WTC11 (cell line): ENCODE results near the gene BLOC1S3. TPM values are rescaled to one million over a fixed set of nuclear protein-coding genes. Genes with fewer than 3 reads are reported as not detected.

ENCODE experiments used
- ATAC-seq: fragments of 200-7000 bp; cut with Tn5 transposase; 2 replicates; pipeline ENCODE4 v1.10.0; 2021; ENCODE audit warnings: mild to moderate bottlenecking, moderate library complexity
- CTCF ChIA-PET: fragments of 300-600 bp; sonication (Branson Sonifier 250); formaldehyde crosslinking; loops from one replicate; lab custom pipeline; 2021; ENCODE audit warnings: antibody characterized with exemption; lab: Charles Lee
- POLR2A ChIA-PET: fragments of 350-600 bp; sonication (Branson Sonifier 250); formaldehyde crosslinking; loops from one replicate; lab custom pipeline; 2021; ENCODE audit warnings: antibody characterized with exemption; lab: Charles Lee
- DNase-seq: peaks from one replicate; pipeline ENCODE4 v3.0.0; 2021; ENCODE audit warnings: low spot score
- H3K27ac Mint-ChIP-seq: 2 replicates; pipeline ENCODE4 v1.8.0; 2021; ENCODE audit warnings: mixed read lengths
- H3K27me3 Mint-ChIP-seq: 2 replicates; pipeline ENCODE4 v1.8.0; 2021; ENCODE audit warnings: low read depth, mild to moderate bottlenecking, moderate library complexity, mixed read lengths
- H3K36me3 Mint-ChIP-seq: 2 replicates; pipeline ENCODE4 v1.8.0; 2021; ENCODE audit warnings: mixed read lengths
- H3K4me1 Mint-ChIP-seq: 2 replicates; pipeline ENCODE4 v1.8.0; 2022; ENCODE audit warnings: mixed read lengths
- H3K4me3 Mint-ChIP-seq: 2 replicates; pipeline ENCODE4 v1.8.0; 2021; ENCODE audit warnings: mild to moderate bottlenecking, moderate library complexity, mixed read lengths
- H3K9me3 Mint-ChIP-seq: 2 replicates; pipeline ENCODE4 v1.8.0; 2021; ENCODE audit warnings: mixed read lengths
- ATF1 ChIP-seq: sonication (generic); formaldehyde crosslinking; IDR thresholded peaks from 2 replicates; pipeline ENCODE4 v1.8.1; 2023; ENCODE audit warnings: mild to moderate bottlenecking, moderate library complexity, missing genetic modification reagents
- GTF2I ChIP-seq: fragments of 250-450 bp; sonication (Bioruptor Pico); conservative IDR thresholded peaks from 2 replicates; pipeline ENCODE4 v1.4.0; 2021; ENCODE audit warnings: mild to moderate bottlenecking
- HMGA2 ChIP-seq: fragments of 250-450 bp; sonication (Bioruptor Pico); IDR thresholded peaks from 2 replicates; pipeline ENCODE4 v1.4.0; 2021; ENCODE audit warnings: mild to moderate bottlenecking, moderate library complexity
- NFATC4 ChIP-seq: fragments of 250-450 bp; sonication (Bioruptor Pico); IDR thresholded peaks from 2 replicates; pipeline ENCODE4 v1.9.0; 2021; ENCODE audit warnings: mild to moderate bottlenecking
- PRRX2 ChIP-seq: fragments of 250-450 bp; sonication (Bioruptor Pico); IDR thresholded peaks from 2 replicates; pipeline ENCODE4 v1.8.0; 2021; ENCODE audit warnings: mild to moderate bottlenecking
- SMAD3 ChIP-seq: sonication (generic); formaldehyde crosslinking; IDR thresholded peaks from 2 replicates; pipeline ENCODE4 v1.8.0; 2022; ENCODE audit warnings: missing genetic modification reagents, mild to moderate bottlenecking, borderline replicate concordance
- TCF7 ChIP-seq: sonication (generic); formaldehyde crosslinking; IDR thresholded peaks from 2 replicates; pipeline ENCODE4 v1.8.0; 2022; ENCODE audit warnings: mild to moderate bottlenecking, low read depth, missing genetic modification reagents, moderate library complexity
- ZNF232 ChIP-seq: sonication (generic); formaldehyde crosslinking; IDR thresholded peaks from 2 replicates; pipeline ENCODE4 v1.8.0; 2022; ENCODE audit warnings: mild to moderate bottlenecking, missing genetic modification reagents
- total RNA-seq: library from RNA; stranded (reverse); gene quantifications from 3 replicates; pipeline ENCODE4 v1.2.3, GENCODE V29; 2021
- TF ChIP-seq, protein P1 (sequence below): sonication (generic); formaldehyde crosslinking; conservative IDR thresholded peaks from 2 replicates; pipeline ENCODE4 v1.8.1; 2022; ENCODE audit warnings: mild to moderate bottlenecking, missing genetic modification reagents
- TF ChIP-seq, protein P2 (sequence below): sonication (generic); formaldehyde crosslinking; IDR thresholded peaks from 2 replicates; pipeline ENCODE4 v1.8.1; 2023; ENCODE audit warnings: mild to moderate bottlenecking, missing genetic modification reagents, moderate library complexity
- TF ChIP-seq, protein P3 (sequence below): sonication (generic); formaldehyde crosslinking; IDR thresholded peaks from 2 replicates; pipeline ENCODE4 v1.8.1; 2022; ENCODE audit warnings: low read depth, mild to moderate bottlenecking, moderate library complexity, missing genetic modification reagents, borderline replicate concordance
- TF ChIP-seq, protein P4 (sequence below): sonication (generic); formaldehyde crosslinking; IDR thresholded peaks from 2 replicates; pipeline ENCODE4 v1.8.1; 2022; ENCODE audit warnings: missing genetic modification reagents, borderline replicate concordance
- TF ChIP-seq, protein P5 (sequence below): sonication (generic); formaldehyde crosslinking; IDR thresholded peaks from 2 replicates; pipeline ENCODE4 v1.8.0; 2022; ENCODE audit warnings: missing genetic modification reagents
- TF ChIP-seq, protein P6 (sequence below): fragments of 250-450 bp; sonication (Bioruptor Pico); IDR thresholded peaks from 2 replicates; pipeline ENCODE4 v1.8.0; 2021; ENCODE audit warnings: mild to moderate bottlenecking
- TF ChIP-seq, protein P7 (sequence below): sonication (generic); formaldehyde crosslinking; IDR thresholded peaks from 2 replicates; pipeline ENCODE4 v1.8.1; 2023; ENCODE audit warnings: mild to moderate bottlenecking, missing genetic modification reagents, moderate library complexity
- TF ChIP-seq, protein P8 (sequence below): sonication (generic); formaldehyde crosslinking; IDR thresholded peaks from 2 replicates; pipeline ENCODE4 v1.8.0; 2022; ENCODE audit warnings: mild to moderate bottlenecking, missing genetic modification reagents
- TF ChIP-seq, protein P9 (sequence below): sonication (generic); formaldehyde crosslinking; IDR thresholded peaks from 2 replicates; pipeline ENCODE4 v1.8.1; 2022; ENCODE audit warnings: mild to moderate bottlenecking, moderate library complexity, missing genetic modification reagents

BLOC1S3 gene
- total RNA-seq, 1 experiment from 2014 or later = 10.0 TPM

DNA sequence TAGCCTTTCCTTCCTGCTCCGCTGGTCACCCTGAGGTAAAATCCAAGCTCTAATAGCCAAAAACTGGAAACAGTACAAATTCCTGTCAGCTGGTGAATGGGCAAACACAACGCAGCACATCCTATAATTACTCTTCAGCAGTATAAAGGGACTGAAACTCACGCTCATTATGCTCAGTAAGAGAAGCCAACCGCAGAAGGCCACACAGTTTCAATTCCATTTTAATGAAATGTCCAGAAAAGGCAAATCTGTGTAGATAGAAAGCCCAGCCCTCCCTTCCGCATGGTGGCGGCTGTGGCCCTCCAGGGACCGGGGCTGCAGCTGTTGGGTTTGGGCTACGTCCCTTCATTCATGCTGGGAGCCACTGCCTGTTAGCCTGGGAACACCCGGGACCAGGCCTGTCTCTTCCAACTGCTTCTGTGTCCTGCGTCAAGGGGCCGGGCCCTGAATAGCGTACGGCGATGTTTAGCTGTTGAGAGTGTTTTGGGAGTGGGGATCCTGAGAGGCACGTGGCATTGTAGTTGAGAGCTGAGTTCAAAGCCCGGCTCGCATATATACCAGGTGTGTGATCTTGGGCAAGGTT, 41.3 kb upstream of the BLOC1S3 start:
- ChIA-PET POLR2A (interaction anchor here (0.6 kb wide), 1 partner anchor 10 kb away, joined by 3 read pairs; no protein-coding TSS in a partner anchor), CTCF (interaction anchor here (1.0 to 4.0 kb wide), 10 partner anchors 9 to 148 kb away, joined by 3 to 19 read pairs (median 4); no protein-coding TSS in a partner anchor)
- no peak for TF ChIP-seq ZNF232 (CRISPR knock-in tag)
- TF ChIP-seq, protein P1, sequence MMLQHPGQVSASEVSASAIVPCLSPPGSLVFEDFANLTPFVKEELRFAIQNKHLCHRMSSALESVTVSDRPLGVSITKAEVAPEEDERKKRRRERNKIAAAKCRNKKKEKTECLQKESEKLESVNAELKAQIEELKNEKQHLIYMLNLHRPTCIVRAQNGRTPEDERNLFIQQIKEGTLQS (CRISPR knock-in tag) = no peak
- TF ChIP-seq HMGA2 (CRISPR knock-in tag) = no peak
- TF ChIP-seq SMAD3 (CRISPR knock-in tag) = no peak
- no peak for TF ChIP-seq GTF2I (CRISPR knock-in tag)
- TF ChIP-seq ATF1 (CRISPR knock-in tag) = no peak
- no peak for TF ChIP-seq PRRX2
- TF ChIP-seq, protein P2, sequence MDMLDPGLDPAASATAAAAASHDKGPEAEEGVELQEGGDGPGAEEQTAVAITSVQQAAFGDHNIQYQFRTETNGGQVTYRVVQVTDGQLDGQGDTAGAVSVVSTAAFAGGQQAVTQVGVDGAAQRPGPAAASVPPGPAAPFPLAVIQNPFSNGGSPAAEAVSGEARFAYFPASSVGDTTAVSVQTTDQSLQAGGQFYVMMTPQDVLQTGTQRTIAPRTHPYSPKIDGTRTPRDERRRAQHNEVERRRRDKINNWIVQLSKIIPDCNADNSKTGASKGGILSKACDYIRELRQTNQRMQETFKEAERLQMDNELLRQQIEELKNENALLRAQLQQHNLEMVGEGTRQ = no peak
- TF ChIP-seq, protein P3, sequence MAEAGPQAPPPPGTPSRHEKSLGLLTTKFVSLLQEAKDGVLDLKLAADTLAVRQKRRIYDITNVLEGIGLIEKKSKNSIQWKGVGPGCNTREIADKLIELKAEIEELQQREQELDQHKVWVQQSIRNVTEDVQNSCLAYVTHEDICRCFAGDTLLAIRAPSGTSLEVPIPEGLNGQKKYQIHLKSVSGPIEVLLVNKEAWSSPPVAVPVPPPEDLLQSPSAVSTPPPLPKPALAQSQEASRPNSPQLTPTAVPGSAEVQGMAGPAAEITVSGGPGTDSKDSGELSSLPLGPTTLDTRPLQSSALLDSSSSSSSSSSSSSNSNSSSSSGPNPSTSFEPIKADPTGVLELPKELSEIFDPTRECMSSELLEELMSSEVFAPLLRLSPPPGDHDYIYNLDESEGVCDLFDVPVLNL = no peak
- TF ChIP-seq, protein P4, sequence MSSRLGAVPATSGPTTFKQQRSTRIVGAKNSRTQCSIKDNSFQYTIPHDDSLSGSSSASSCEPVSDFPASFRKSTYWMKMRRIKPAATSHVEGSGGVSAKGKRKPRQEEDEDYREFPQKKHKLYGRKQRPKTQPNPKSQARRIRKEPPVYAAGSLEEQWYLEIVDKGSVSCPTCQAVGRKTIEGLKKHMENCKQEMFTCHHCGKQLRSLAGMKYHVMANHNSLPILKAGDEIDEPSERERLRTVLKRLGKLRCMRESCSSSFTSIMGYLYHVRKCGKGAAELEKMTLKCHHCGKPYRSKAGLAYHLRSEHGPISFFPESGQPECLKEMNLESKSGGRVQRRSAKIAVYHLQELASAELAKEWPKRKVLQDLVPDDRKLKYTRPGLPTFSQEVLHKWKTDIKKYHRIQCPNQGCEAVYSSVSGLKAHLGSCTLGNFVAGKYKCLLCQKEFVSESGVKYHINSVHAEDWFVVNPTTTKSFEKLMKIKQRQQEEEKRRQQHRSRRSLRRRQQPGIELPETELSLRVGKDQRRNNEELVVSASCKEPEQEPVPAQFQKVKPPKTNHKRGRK (CRISPR knock-in tag) = no peak
- TF ChIP-seq, protein P5, sequence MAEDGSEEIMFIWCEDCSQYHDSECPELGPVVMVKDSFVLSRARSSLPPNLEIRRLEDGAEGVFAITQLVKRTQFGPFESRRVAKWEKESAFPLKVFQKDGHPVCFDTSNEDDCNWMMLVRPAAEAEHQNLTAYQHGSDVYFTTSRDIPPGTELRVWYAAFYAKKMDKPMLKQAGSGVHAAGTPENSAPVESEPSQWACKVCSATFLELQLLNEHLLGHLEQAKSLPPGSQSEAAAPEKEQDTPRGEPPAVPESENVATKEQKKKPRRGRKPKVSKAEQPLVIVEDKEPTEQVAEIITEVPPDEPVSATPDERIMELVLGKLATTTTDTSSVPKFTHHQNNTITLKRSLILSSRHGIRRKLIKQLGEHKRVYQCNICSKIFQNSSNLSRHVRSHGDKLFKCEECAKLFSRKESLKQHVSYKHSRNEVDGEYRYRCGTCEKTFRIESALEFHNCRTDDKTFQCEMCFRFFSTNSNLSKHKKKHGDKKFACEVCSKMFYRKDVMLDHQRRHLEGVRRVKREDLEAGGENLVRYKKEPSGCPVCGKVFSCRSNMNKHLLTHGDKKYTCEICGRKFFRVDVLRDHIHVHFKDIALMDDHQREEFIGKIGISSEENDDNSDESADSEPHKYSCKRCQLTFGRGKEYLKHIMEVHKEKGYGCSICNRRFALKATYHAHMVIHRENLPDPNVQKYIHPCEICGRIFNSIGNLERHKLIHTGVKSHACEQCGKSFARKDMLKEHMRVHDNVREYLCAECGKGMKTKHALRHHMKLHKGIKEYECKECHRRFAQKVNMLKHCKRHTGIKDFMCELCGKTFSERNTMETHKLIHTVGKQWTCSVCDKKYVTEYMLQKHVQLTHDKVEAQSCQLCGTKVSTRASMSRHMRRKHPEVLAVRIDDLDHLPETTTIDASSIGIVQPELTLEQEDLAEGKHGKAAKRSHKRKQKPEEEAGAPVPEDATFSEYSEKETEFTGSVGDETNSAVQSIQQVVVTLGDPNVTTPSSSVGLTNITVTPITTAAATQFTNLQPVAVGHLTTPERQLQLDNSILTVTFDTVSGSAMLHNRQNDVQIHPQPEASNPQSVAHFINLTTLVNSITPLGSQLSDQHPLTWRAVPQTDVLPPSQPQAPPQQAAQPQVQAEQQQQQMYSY (CRISPR knock-in tag) = no peak
- TF ChIP-seq, protein P6, sequence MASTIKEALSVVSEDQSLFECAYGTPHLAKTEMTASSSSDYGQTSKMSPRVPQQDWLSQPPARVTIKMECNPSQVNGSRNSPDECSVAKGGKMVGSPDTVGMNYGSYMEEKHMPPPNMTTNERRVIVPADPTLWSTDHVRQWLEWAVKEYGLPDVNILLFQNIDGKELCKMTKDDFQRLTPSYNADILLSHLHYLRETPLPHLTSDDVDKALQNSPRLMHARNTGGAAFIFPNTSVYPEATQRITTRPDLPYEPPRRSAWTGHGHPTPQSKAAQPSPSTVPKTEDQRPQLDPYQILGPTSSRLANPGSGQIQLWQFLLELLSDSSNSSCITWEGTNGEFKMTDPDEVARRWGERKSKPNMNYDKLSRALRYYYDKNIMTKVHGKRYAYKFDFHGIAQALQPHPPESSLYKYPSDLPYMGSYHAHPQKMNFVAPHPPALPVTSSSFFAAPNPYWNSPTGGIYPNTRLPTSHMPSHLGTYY (CRISPR knock-in tag) = no peak
- TF ChIP-seq, protein P7, sequence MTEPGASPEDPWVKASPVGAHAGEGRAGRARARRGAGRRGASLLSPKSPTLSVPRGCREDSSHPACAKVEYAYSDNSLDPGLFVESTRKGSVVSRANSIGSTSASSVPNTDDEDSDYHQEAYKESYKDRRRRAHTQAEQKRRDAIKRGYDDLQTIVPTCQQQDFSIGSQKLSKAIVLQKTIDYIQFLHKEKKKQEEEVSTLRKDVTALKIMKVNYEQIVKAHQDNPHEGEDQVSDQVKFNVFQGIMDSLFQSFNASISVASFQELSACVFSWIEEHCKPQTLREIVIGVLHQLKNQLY (CRISPR knock-in tag) = no peak
- TF ChIP-seq, protein P8, sequence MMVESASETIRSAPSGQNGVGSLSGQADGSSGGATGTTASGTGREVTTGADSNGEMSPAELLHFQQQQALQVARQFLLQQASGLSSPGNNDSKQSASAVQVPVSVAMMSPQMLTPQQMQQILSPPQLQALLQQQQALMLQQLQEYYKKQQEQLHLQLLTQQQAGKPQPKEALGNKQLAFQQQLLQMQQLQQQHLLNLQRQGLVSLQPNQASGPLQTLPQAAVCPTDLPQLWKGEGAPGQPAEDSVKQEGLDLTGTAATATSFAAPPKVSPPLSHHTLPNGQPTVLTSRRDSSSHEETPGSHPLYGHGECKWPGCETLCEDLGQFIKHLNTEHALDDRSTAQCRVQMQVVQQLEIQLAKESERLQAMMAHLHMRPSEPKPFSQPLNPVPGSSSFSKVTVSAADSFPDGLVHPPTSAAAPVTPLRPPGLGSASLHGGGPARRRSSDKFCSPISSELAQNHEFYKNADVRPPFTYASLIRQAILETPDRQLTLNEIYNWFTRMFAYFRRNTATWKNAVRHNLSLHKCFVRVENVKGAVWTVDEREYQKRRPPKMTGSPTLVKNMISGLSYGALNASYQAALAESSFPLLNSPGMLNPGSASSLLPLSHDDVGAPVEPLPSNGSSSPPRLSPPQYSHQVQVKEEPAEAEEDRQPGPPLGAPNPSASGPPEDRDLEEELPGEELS = no peak
- TF ChIP-seq, protein P9, sequence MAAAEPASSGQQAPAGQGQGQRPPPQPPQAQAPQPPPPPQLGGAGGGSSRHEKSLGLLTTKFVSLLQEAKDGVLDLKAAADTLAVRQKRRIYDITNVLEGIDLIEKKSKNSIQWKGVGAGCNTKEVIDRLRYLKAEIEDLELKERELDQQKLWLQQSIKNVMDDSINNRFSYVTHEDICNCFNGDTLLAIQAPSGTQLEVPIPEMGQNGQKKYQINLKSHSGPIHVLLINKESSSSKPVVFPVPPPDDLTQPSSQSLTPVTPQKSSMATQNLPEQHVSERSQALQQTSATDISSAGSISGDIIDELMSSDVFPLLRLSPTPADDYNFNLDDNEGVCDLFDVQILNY (CRISPR knock-in tag) = no peak
- no peak for TF ChIP-seq TCF7 (CRISPR knock-in tag)
- TF ChIP-seq NFATC4 (CRISPR knock-in tag) = no peak
- DNase-seq (no peak), ATAC-seq (no peak)
- Mint-ChIP-seq H3K36me3 (peaks cover 3% of the 10 kb centered on the region; the same call in 1 of the 2 replicates), H3K27ac (peak overlapping the region; percentile 86), H3K27me3 (no peaks in the 10 kb centered on the region), H3K9me3 (no peaks in the 10 kb centered on the region), H3K4me3 (no peak overlapping the region), H3K4me1 (peaks cover 31% of the 10 kb centered on the region)
